ENCODE measurements around the gene SNRPD2.

The SNRPD2 gene

GRCh38 chr19:45653634-45654033 is 38.1 kb downstream of the SNRPD2 start:
- Histone ChIP-seq H3K36me3 (ENCODE audit: insufficient read depth, low read length) (no peaks in the 10 kb centered on the region), H2AFZ (ENCODE audit: low read length) (no peak overlapping the region), H3F3A (ENCODE audit: low read depth) (no peaks in the 10 kb centered on the region), H3K27me3 (ENCODE audit: insufficient read depth, low read length, poor library complexity, severe bottlenecking) (no peaks in the 10 kb centered on the region), H3K79me2 (ENCODE audit: insufficient read depth, low read length) (no peaks in the 10 kb centered on the region), H3K4me1 (ENCODE audit: insufficient read depth, low read length, poor library complexity, severe bottlenecking) (no peaks in the 10 kb centered on the region), H4K20me1 (ENCODE audit: insufficient read depth, low read length, poor library complexity, severe bottlenecking) (no peaks in the 10 kb centered on the region), H3K4me2 (ENCODE audit: low read depth, low read length, poor library complexity, severe bottlenecking) (no peak overlapping the region), H3K9ac (ENCODE audit: low read depth, low read length, poor library complexity, severe bottlenecking) (no peak overlapping the region), H3K9me3 (ENCODE audit: insufficient read depth, low read depth, low read length) (no peaks in the 10 kb centered on the region), H3K9me2 (replicated peaks; ENCODE audit: low read depth, low read length) (no peaks in the 10 kb centered on the region), H3K4me3 (ENCODE audit: low read length, poor library complexity, severe bottlenecking) (no peak overlapping the region)
- TF ChIP-seq CTCF (conservative IDR thresholded peaks at IDR 0.05; ENCODE audit: low read length): no peak
- no peak for TF ChIP-seq EZH2phosphoT487 (IDR thresholded peaks at IDR 0.05; ENCODE audit: borderline replicate concordance)

- no peak overlapping the region for H3K4me3 ChIP-seq (ENCODE audit: low read length, poor library complexity, severe bottlenecking)
- no peaks in the 10 kb centered on the region for H4K20me1 ChIP-seq (ENCODE audit: insufficient read depth, low read length, poor library complexity, severe bottlenecking)
- peaks cover 8% of the 10 kb centered on the region for H3K4me1 ChIP-seq (ENCODE audit: insufficient read depth, low read length, poor library complexity, severe bottlenecking)
- no peaks in the 10 kb centered on the region for H3K79me2 ChIP-seq (ENCODE audit: insufficient read depth, low read length)
- no peaks in the 10 kb centered on the region for H3K9me2 ChIP-seq (replicated peaks; ENCODE audit: low read depth, low read length)
- H3F3A ChIP-seq (ENCODE audit: low read depth): no peaks in the 10 kb centered on the region
- TF ChIP-seq CTCF (conservative IDR thresholded peaks at IDR 0.05; ENCODE audit: low read length) (no peak), EZH2phosphoT487 (IDR thresholded peaks at IDR 0.05; ENCODE audit: borderline replicate concordance) (no peak)
- no peak overlapping the region for H2AFZ ChIP-seq (ENCODE audit: low read length)
- no peak overlapping the region for H3K9ac ChIP-seq (ENCODE audit: low read depth, low read length, poor library complexity, severe bottlenecking)
- no peaks in the 10 kb centered on the region for H3K9me3 ChIP-seq (ENCODE audit: insufficient read depth, low read depth, low read length)
- H3K36me3 ChIP-seq (ENCODE audit: insufficient read depth, low read length): no peaks in the 10 kb centered on the region
- no peak overlapping the region for H3K4me2 ChIP-seq (ENCODE audit: low read depth, low read length, poor library complexity, severe bottlenecking)
- H3K27me3 ChIP-seq (ENCODE audit: insufficient read depth, low read length, poor library complexity, severe bottlenecking): no peaks in the 10 kb centered on the region
Measured at GRCh38 chr19:45650722-45651121, 41.0 kb downstream of the SNRPD2 start.

- Histone ChIP-seq H3K9me3 (ENCODE audit: insufficient read depth, low read depth, low read length) (no peaks in the 10 kb centered on the region), H3F3A (ENCODE audit: low read depth) (peaks cover 3% of the 10 kb centered on the region; the same call in 1 of the 2 replicates), H4K20me1 (ENCODE audit: insufficient read depth, low read length, poor library complexity, severe bottlenecking) (no peaks in the 10 kb centered on the region), H3K9ac (ENCODE audit: low read depth, low read length, poor library complexity, severe bottlenecking) (peak overlapping the region; percentile 61), H3K79me2 (ENCODE audit: insufficient read depth, low read length) (no peaks in the 10 kb centered on the region), H3K9me2 (replicated peaks; ENCODE audit: low read depth, low read length) (no peaks in the 10 kb centered on the region), H3K4me3 (ENCODE audit: low read length, poor library complexity, severe bottlenecking) (peak overlapping the region; percentile 73), H2AFZ (ENCODE audit: low read length) (peak overlapping the region; percentile 97), H3K27me3 (ENCODE audit: insufficient read depth, low read length, poor library complexity, severe bottlenecking) (no peaks in the 10 kb centered on the region), H3K36me3 (ENCODE audit: insufficient read depth, low read length) (no peaks in the 10 kb centered on the region), H3K4me2 (ENCODE audit: low read depth, low read length, poor library complexity, severe bottlenecking) (peak overlapping the region; percentile 84), H3K4me1 (ENCODE audit: insufficient read depth, low read length, poor library complexity, severe bottlenecking) (peaks cover 12% of the 10 kb centered on the region)
- no peak for TF ChIP-seq EZH2phosphoT487 (IDR thresholded peaks at IDR 0.05; ENCODE audit: borderline replicate concordance)
- TF ChIP-seq CTCF (conservative IDR thresholded peaks at IDR 0.05; ENCODE audit: low read length): no peak
Measured at GRCh38 chr19:45646345-45646698, 45.4 kb downstream of the SNRPD2 start.

Data from Loucy (cell line).